HFF-Myc (cell line): Measurements from ENCODE around the gene KLRC3.
"Not testable (repeated sequence)": the region's sequence is repeated elsewhere in the genome, so short reads cannot be mapped to it uniquely, and the experiment has no call there.

Experiments
- DNase-seq: peaks from one replicate; pipeline ENCODE4 v3.0.0-alpha.2; 2011; ENCODE audit warnings: low read depth; ENCODE audit errors: extremely low read depth
- H3K4me3 ChIP-seq: replicated peaks from 2 replicates; pipeline ENCODE4 v1.5.1; 2011; ENCODE audit warnings: low read depth, mild to moderate bottlenecking, control low read depth, low read length
- CTCF ChIP-seq: IDR thresholded peaks from 2 replicates; pipeline ENCODE4 v1.5.1; 2012; ENCODE audit warnings: mild to moderate bottlenecking, low read depth, low read length, control low read depth; ENCODE audit errors: missing control alignments

Gene KLRC3

GRCh38 chr12:10453156-10453555 lies 32.8 kb upstream of the KLRC3 start, which contains the start of gene KLRC1:
TSS of gene KLRC1 (minus strand) at chr12:10453377. CDS start at chr12:10451156, 2,221 bp downstream.
- no peak for TF ChIP-seq CTCF
- H3K4me3 ChIP-seq = no peak within 1 kb of the TSS
- no peak for DNase-seq

GRCh38 chr12:10448236-10448635 lies 27.8 kb upstream of the KLRC3 start:
- no peak for DNase-seq
- H3K4me3 ChIP-seq = no peak overlapping the region
- no peak for TF ChIP-seq CTCF

- DNase-seq, H3K4me3 ChIP-seq: not testable (repeated sequence)
Measured at GRCh38 chr12:10446052-10446451, 25.7 kb upstream of the KLRC3 start.

GRCh38 chr12:10441144-10441543 lies 20.7 kb upstream of the KLRC3 start:
- not testable (repeated sequence) for H3K4me3 ChIP-seq, DNase-seq

- DNase-seq, H3K4me3 ChIP-seq: not testable (repeated sequence)
Measured at GRCh38 chr12:10439608-10440274, 19.3 kb upstream of the KLRC3 start.

- DNase-seq = not testable (repeated sequence)
Measured at GRCh38 chr12:10437601-10438000, 17.2 kb upstream of the KLRC3 start.

GRCh38 chr12:10435816-10436215 lies 15.4 kb upstream of the KLRC3 start, which contains the start of gene KLRC2:
TSS of gene KLRC2 (minus strand) at chr12:10436010. CDS start at chr12:10435986, 24 bp downstream.
- H3K4me3 ChIP-seq, DNase-seq: not testable (repeated sequence)

More at GRCh38 chr12:10437601-10438000, 17.2 kb upstream of the KLRC3 start:
- H3K4me3 ChIP-seq = not testable (repeated sequence)

- DNase-seq, H3K4me3 ChIP-seq: not testable (repeated sequence)
Measured at GRCh38 chr12:10430623-10431022, 10.2 kb upstream of the KLRC3 start.

- H3K4me3 ChIP-seq, DNase-seq: not testable (repeated sequence)
Measured at GRCh38 chr12:10425938-10426337, 5.5 kb upstream of the KLRC3 start.

- H3K4me3 ChIP-seq, DNase-seq: not testable (repeated sequence)
Measured at GRCh38 chr12:10424260-10424899, 4.0 kb upstream of the KLRC3 start.

GRCh38 chr12:10422159-10422558 lies 1.8 kb upstream of the KLRC3 start:
- DNase-seq, H3K4me3 ChIP-seq: not testable (repeated sequence)

- DNase-seq = no peak
- H3K4me3 ChIP-seq = no peak within 1 kb of the TSS
- TF ChIP-seq CTCF = no peak
Measured at GRCh38 chr12:10409392-10409791, 11.0 kb downstream of the KLRC3 start, which contains the start of gene KLRC4. TSS of gene KLRC4 (minus strand) at chr12:10409757. CDS start at chr12:10409575, 182 bp downstream.
